Activated CD8-positive, alpha-beta memory T cell treated with anti-CD3 and anti-CD28 coated beads, Interleukin-2, amount 50 U/mL, for 4 hours (primary cell): ENCODE measurements around the gene KRT7.
A peak's percentile ranks its signal among the peaks of the same experiment; 100 is the strongest.

ENCODE experiments used
- DNase-seq: peaks from one replicate; pipeline ENCODE4 v3.0.0-alpha.2; 2020

Gene KRT7

GRCh38 chr12:52212701-52213563 lies 20.1 kb upstream of the KRT7 start:
- no peak for DNase-seq

GRCh38 chr12:52213564-52214420 lies 19.3 kb upstream of the KRT7 start:
- peak; percentile 47 for DNase-seq

GRCh38 chr12:52214421-52214802 lies 18.6 kb upstream of the KRT7 start:
- DNase-seq, result no peak

DNA sequence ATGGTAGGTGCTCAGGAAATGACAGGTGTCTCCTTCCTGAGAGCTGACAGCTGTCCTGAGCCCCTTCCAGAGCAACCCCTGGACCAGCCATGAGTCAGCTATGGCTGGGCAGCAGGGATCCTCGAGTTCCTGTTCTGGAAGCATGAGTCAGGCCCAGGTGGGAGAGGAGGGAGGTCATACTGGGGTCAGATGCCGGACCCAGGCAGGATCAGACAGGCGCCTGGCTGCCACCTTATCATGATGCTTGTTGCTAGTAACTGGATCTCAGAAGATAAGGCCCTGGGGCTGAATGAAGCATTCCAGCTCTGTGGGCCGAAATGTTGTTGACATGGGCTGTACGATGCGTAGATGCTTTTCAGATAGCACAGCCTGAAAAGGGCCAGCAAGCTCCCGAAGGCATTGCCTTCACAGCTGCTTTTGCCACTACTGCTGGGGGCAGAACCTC lies 17.4 kb upstream of the KRT7 start:
- DNase-seq, result no peak

DNA sequence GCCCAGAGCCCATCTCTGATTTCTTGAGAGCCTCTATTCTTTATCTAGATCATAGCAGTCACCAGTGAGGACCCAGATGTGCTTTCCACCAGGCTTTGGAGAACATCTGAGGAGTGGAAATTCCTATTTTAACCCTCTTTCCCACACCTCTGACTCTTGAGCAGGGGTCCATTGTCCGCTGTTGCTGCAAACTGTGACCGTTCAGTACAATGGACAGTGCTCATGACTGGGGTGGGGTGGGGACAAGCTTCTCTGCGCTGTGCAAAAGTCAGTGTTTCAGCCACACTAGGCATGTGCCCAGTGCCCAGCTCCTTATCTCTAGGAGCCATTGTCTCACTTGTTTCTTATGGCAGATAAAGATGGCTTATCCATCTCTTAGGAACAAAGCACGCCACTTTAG lies 16.9 kb upstream of the KRT7 start:
- DNase-seq, result no peak

GRCh38 chr12:52216807-52217206 lies 16.2 kb upstream of the KRT7 start:
- DNase-seq, result no peak

GRCh38 chr12:52217223-52217622 lies 15.8 kb upstream of the KRT7 start:
- no peak for DNase-seq

DNA sequence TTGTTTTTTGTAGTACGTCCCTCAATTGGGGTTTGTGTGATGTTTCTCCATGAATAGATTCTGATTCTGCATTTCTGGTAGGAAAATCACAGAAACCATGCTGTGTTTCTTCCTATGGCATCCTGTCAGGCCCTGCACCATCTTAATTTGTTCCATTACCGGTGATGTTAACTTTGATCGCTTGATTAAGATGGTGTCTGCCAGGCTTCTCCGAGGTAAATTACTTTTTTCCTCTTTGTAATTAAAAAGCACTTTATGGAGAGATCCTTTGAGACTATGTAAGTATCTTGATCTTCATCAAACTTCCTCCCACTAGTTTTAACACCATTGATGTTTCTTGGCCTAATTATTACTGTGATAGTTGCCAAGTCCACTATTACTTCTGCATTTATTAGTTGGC lies 15.0 kb upstream of the KRT7 start:
- no peak for DNase-seq

DNA sequence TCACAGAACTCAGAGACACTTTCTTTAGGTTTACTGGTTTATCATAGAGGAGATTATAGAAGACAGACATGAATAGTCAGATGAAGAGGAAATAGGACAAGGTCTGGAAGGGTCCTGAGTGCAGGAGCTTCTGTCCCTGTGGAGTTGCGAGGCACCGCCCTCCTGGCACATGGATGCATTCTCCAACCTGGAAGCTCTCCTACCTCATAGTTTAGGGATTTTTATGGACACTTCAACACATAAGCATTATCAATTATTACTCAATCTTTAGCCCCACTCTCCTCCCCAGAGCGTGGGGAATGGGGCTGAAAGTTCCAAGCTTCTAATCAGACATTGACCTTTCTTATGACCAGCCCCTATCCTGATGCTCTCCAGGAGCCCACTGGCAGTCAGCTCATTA lies 12.6 kb upstream of the KRT7 start:
- DNase-seq, result no peak

DNA sequence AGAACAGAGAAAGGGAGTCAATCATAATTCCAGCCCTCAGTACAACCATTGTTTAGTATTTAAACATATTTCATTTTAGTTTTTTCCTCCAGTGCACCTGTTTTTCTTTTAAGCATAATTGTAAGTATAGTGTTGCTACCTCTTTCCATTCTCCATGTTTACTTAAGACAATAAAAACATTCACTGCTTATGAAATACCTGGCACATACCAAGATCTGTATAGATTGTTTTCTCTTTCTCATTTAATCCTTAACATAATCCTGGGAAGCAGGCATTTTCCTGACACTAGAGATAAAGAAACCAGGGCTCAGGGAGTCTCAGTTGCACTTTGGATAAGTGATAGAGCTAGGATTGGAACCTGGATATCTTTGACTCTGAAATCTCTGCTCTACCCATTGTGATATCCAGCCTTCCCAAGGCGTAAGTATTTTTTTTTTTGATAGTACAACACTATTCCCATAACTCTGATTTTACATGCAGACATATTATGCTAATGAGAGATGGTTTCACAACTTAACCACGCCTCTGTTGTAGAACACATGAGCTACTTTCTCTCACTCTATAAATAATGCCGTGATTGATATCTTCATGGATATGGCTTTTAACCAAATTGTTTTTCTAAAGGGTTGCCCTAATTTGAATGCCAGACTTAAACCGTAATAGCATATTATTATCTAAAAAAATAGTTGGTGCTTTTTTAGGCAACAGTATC lies 11.8 kb upstream of the KRT7 start:
- DNase-seq, result no peak

GRCh38 chr12:52221912-52222457 lies 11.1 kb upstream of the KRT7 start:
- peak; percentile 30 for DNase-seq

DNA sequence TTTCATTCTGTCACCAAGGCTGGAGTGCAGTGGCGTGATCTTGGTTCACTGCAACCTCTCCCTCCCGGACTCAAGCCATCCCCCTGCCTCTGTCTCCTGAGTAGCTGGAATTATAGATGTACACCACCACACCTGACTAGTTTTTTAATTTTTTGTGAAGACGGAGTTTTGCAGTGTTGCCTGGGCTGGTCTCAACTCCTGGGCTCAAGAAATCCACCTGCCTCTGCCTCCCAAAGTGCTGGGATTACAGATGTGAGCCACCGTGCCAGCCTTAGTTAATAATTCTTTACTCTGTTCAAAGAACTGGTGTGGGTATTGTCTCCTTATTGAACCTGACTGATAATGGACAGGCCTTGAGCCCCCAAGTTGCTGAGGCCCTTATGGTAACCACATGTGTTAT lies 10.4 kb upstream of the KRT7 start:
- DNase-seq, result no peak

GRCh38 chr12:52223406-52224039 lies 9.5 kb upstream of the KRT7 start:
- DNase-seq, result no peak

DNA sequence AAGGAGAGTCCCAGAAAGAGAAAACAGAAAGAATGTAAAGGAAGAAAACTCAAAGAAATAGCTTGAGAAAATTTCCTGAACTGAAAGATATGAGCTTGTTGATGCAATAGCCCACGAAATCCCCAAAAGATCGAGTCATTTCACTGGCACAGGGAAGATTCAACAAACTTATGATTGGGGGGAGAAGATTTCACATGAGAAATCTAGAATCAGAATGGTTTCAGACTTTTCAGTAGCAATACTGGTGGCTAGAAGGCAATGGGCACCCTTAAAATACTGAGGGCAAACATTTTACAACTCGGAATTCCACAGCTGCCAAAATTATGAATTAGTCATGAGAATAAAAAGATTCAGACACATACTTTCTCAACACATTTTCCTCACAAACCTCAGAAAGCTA lies 8.9 kb upstream of the KRT7 start:
- DNase-seq, result no peak

GRCh38 chr12:52225752-52226151 lies 7.3 kb upstream of the KRT7 start:
- DNase-seq, result no peak

DNA sequence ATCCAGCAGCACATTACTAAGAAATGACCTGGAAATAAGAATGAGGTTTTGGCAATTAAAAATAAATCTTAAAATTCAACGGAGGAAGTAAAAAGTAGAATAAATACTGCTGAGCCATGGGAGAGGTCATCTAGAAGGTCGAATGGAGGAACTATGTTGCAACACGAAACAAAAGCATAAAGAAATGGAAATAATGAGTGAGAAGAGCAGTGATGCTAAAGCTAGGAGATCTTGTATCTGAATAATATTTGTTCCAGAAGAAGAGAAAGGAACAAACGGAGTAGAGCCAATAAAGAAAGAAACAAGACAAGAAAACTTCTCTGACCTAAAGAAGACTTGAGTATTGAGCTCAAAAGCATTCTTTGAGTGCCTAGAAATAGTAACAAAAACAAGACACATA lies 6.6 kb upstream of the KRT7 start:
- DNase-seq, result no peak

DNA sequence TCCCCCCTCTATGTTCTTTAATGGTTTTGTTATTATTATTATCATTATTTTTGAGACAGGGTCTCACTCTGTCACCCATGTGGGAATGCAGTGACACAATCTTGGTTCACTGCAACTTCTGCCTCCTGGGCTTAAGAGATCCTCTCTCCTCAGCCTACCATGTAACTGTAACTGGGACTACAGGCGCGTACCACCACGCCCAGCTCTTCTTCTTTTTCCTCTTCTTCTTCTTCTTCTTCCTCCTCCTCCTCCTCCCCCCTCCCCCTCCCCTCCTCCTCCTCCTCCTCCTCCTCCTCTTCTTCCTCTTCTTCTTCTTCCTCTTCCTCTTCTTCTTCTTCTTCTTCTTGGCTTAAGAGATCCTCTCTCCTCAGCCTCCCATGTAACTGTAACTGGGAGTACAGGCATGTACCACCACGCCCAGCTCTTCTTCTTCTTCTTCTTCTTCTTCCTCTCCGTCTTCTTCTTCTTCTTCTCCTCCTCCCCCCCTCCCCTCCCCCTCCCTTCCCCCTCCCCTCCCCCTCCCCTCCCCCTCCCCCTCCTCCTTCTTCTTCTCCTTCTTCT lies 5.4 kb upstream of the KRT7 start:
- no peak for DNase-seq

DNA sequence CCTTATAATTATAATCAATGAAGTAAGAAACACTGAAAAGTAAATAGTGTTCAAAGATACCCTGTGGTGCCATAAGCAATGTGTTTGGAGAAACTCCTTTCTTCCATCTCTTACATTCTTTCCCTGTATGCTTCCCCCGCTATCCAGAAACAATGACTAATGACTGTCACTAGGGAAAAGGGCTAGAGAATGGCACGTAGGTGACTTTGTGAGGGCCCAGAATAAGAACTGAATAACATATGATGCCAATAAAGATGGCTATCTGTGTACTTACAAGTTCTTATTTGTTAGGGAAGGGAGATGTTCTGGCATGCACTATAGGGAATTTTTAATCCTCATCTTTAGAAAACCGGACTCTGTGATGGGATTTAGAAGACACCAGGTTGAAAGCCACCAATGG lies 4.7 kb upstream of the KRT7 start:
- no peak for DNase-seq

DNA sequence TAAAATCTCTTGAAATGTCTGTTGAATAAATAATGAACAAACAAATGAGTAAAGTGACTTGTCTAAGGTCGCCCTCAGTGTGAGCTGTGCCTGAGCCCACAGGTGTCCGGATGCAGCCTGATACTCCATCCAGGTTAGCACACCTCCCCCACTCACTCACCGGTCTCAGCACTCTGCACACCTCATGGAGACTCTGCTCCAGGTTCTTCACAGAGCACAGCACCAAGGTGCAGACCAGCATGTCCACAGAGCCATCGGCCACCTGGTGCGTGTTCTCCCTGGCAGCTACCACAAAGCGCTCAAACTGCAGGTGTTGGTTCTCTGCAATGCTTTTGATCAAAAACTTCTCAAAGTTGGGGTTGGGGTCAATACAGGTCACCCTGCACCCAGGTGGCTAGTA lies 4.1 kb upstream of the KRT7 start:
- no peak for DNase-seq

GRCh38 chr12:52229836-52230343 lies 3.2 kb upstream of the KRT7 start:
- no peak for DNase-seq

GRCh38 chr12:52230364-52231281 lies 2.4 kb upstream of the KRT7 start:
- no peak for DNase-seq
